Skin epidermis (tissue), 12 donors: ENCODE measurements around the gene MROH7.

Experiments
- H3K27ac ChIP-seq, 21 experiments: fragments of 200-600 bp; sonication (generic) in 11 of 21; one replicate each; pipeline ENCODE4 v1.5.0; 2020; ENCODE audit warnings: mild to moderate bottlenecking in 3 of 21, inconsistent platforms in 2 of 21, moderate library complexity in 2 of 21
- H3K4me3 ChIP-seq, 7 experiments: fragments of 200-600 bp; sonication (generic) in 2 of 7; one replicate each; pipeline ENCODE4 v1.5.0; 2020; ENCODE audit warnings: inconsistent platforms in 2 of 7, mild to moderate bottlenecking in 2 of 7, moderate library complexity in 1 of 7

MROH7 gene

GRCh38 chr1:54715493-54716298, 74.1 kb downstream of the MROH7 start, which contains the start of gene TTC4:
TSS of gene TTC4 (plus strand) at chr1:54715861. CDS start at chr1:54715909, 48 bp downstream.
- H3K4me3 ChIP-seq = peak within 1 kb of the TSS; percentile 57 to 97 (median 80)
- H3K27ac ChIP-seq = peak within 1 kb of the TSS in 20 of 21 experiments; percentile 57 to 92 (median 85)

- peak overlapping the region in 20 of 21 experiments; percentile 57 to 92 (median 85) for H3K27ac ChIP-seq
Measured at GRCh38 chr1:54716299-54717047, 74.9 kb downstream of the MROH7 start.

GRCh38 chr1:54721719-54722118, 80.1 kb downstream of the MROH7 start:
- H3K4me3 ChIP-seq = no peak overlapping the region
- no peak overlapping the region for H3K27ac ChIP-seq

More at GRCh38 chr1:54716299-54717047, 74.9 kb downstream of the MROH7 start:
- peak overlapping the region; percentile 57 to 97 (median 80) for H3K4me3 ChIP-seq

GRCh38 chr1:54723985-54724384, 82.4 kb downstream of the MROH7 start:
- H3K27ac ChIP-seq = no peak overlapping the region

GRCh38 chr1:54724771-54725170, 83.2 kb downstream of the MROH7 start:
- H3K4me3 ChIP-seq = no peak overlapping the region
- H3K27ac ChIP-seq = no peak overlapping the region

More at GRCh38 chr1:54723985-54724384, 82.4 kb downstream of the MROH7 start:
- H3K4me3 ChIP-seq = no peak overlapping the region

GRCh38 chr1:54728027-54728426, 86.4 kb downstream of the MROH7 start:
- no peak overlapping the region for H3K27ac ChIP-seq

GRCh38 chr1:54736685-54737084, 95.1 kb downstream of the MROH7 start:
- no peak overlapping the region for H3K27ac ChIP-seq
- no peak overlapping the region for H3K4me3 ChIP-seq

More at GRCh38 chr1:54728027-54728426, 86.4 kb downstream of the MROH7 start:
- H3K4me3 ChIP-seq = no peak overlapping the region

GRCh38 chr1:54738244-54738643, 96.7 kb downstream of the MROH7 start:
- no peak overlapping the region for H3K27ac ChIP-seq

GRCh38 chr1:54741531-54741930, 99.9 kb downstream of the MROH7 start:
- no peak overlapping the region for H3K27ac ChIP-seq
- no peak overlapping the region for H3K4me3 ChIP-seq

More at GRCh38 chr1:54738244-54738643, 96.7 kb downstream of the MROH7 start:
- no peak overlapping the region for H3K4me3 ChIP-seq

GRCh38 chr1:54742282-54742681, 100.7 kb downstream of the MROH7 start:
- Histone ChIP-seq H3K4me3 (no peak overlapping the region), H3K27ac (no peak overlapping the region)

- no peak overlapping the region for H3K27ac ChIP-seq
- H3K4me3 ChIP-seq = no peak overlapping the region
Measured at GRCh38 chr1:54743416-54744226, 102.0 kb downstream of the MROH7 start.

- Histone ChIP-seq H3K4me3 (no peak overlapping the region), H3K27ac (no peak overlapping the region)
Measured at GRCh38 chr1:54744696-54745095, 103.1 kb downstream of the MROH7 start.

- Histone ChIP-seq H3K27ac (no peak overlapping the region), H3K4me3 (no peak overlapping the region)
Measured at GRCh38 chr1:54745274-54745673, 103.7 kb downstream of the MROH7 start.

GRCh38 chr1:54745864-54746263, 104.3 kb downstream of the MROH7 start:
- Histone ChIP-seq H3K27ac (no peak overlapping the region), H3K4me3 (no peak overlapping the region)

- Histone ChIP-seq H3K4me3 (no peak overlapping the region), H3K27ac (no peak overlapping the region)
Measured at GRCh38 chr1:54748094-54748835, 106.7 kb downstream of the MROH7 start.

- Histone ChIP-seq H3K4me3 (no peak overlapping the region), H3K27ac (no peak overlapping the region)
Measured at GRCh38 chr1:54750596-54750995, 109.0 kb downstream of the MROH7 start.

- H3K27ac ChIP-seq = no peak overlapping the region
- no peak overlapping the region for H3K4me3 ChIP-seq
Measured at GRCh38 chr1:54751426-54751825, 109.8 kb downstream of the MROH7 start.

GRCh38 chr1:54754045-54754444, 112.5 kb downstream of the MROH7 start:
- Histone ChIP-seq H3K4me3 (no peak overlapping the region), H3K27ac (no peak overlapping the region)
